Ascending aorta (tissue), 2 donors: Measurements from ENCODE around the gene FGD6. TPM values are rescaled to one million over a fixed set of nuclear protein-coding genes. Genes with fewer than 3 reads are reported as not detected.
"Not testable (repeated sequence)": the region's sequence is repeated elsewhere in the genome, so short reads cannot be mapped to it uniquely, and the experiment has no call there.

Experiments used
- DNase-seq, 2 donors: peaks; one replicate each; pipeline ENCODE4 v3.0.0-alpha.2; 2019; ENCODE audit warnings: low spot score in 2 of 2
- H3K27ac ChIP-seq, 2 donors: fragments of 200-600 bp; sonication (generic); one replicate each; pipeline ENCODE4 v1.5.1; 2016 to 2017; ENCODE audit warnings: mild to moderate bottlenecking in 1 of 2
- H3K27me3 ChIP-seq: fragments of 200-600 bp; sonication (generic); one replicate; pipeline ENCODE4 v1.5.1; 2017
- H3K36me3 ChIP-seq, 2 donors: fragments of 200-600 bp; sonication (generic); one replicate each; pipeline ENCODE4 v1.5.1; 2016
- H3K4me1 ChIP-seq, 2 donors: fragments of 200-600 bp; sonication (generic); one replicate each; pipeline ENCODE4 v1.5.1; 2016 to 2017; ENCODE audit warnings: mild to moderate bottlenecking in 1 of 2
- H3K4me3 ChIP-seq, 2 donors: fragments of 200-600 bp; sonication (generic); one replicate each; pipeline ENCODE4 v1.5.1; 2016 to 2017; ENCODE audit warnings: mild to moderate bottlenecking in 1 of 2
- H3K9me3 ChIP-seq, 2 donors: fragments of 200-600 bp; sonication (generic); one replicate each; pipeline ENCODE4 v1.5.1; 2016
- CTCF ChIP-seq, 3 experiments: fragments of 200-600 bp in 2 of 3; fragments of 450-650 bp in 1 of 3; sonication (generic) in 2 of 3; IDR thresholded peaks; one replicate each; pipeline ENCODE4 v1.5.1; 2016 to 2019; ENCODE audit warnings: antibody characterized with exemption in 3 of 3, mild to moderate bottlenecking in 1 of 3, moderate library complexity in 1 of 3
- intact Hi-C: fragments of 100-400 bp; cut with DNase I; formaldehyde crosslinking; loops from one replicate; pipeline ENCODE4 v1.15.1; 2023
- total RNA-seq: library from RNA; depleted of rRNA; stranded (reverse); fragments of >200 nt; gene quantifications from one replicate; pipeline ENCODE4 v1.1.0, GENCODE V29; 2016

The FGD6 gene
- total RNA-seq, 1 donor from 2014 or later: 2.0 TPM

- no peak for DNase-seq
- no peak overlapping the region for H3K27ac ChIP-seq
- H3K4me1 ChIP-seq: no peaks in the 10 kb centered on the region
- H3K4me3 ChIP-seq: no peak overlapping the region
- no peaks in the 10 kb centered on the region for H3K27me3 ChIP-seq
- intact Hi-C loops: no loop called here
- peaks cover 0 to 25% of the 10 kb centered on the region in 2 donors for H3K36me3 ChIP-seq
- no peak for TF ChIP-seq CTCF (IDR thresholded peaks at IDR 0.05)
- no peaks in the 10 kb centered on the region for H3K9me3 ChIP-seq
Measured at GRCh38 chr12:95104919-95105452, 112.3 kb downstream of the FGD6 start.

DNA sequence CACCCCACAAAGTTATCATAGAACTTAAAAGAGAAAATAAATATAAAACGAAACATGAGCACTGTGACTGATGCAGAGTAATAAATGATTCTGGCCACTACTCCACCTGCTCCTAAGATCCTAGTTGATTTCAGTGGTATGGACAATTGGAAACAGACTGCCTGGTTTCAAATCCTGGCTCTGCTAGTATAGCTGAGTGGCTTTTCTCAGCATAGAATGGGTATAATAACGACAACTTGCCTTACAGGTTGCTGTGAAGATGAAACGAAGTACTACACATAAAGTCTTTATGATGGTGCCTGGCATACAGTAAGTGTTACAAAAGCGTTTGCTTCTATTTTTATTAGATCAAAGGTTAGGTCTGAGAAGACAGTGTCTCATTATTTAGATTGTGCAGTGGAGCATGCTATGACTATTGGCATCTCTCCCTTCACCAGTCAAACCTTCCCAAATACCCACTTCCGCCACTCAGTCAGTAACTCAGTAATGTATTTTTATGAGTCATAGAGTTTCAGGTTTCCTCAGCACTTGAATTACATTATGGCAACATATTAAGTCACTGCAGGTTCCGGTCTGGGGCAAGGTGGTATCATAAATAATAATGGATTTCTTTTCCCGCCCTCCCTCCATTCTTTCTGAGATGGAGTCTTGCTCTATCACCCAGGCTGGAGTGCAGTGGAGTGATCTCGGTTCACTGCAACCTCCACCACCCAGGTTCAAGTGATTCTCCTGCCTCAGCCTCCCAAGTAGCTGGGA lies 114.2 kb downstream of the FGD6 start:
- peaks cover 0 to 22% of the 10 kb centered on the region in 2 donors for H3K36me3 ChIP-seq
- H3K4me3 ChIP-seq: no peak overlapping the region
- TF ChIP-seq CTCF (IDR thresholded peaks at IDR 0.05): no peak
- H3K27me3 ChIP-seq: no peaks in the 10 kb centered on the region
- H3K4me1 ChIP-seq: peaks cover 0 to 4% of the 10 kb centered on the region in 2 donors
- no peak for DNase-seq
- H3K27ac ChIP-seq: no peak overlapping the region
- intact Hi-C loops: no loop called here
- H3K9me3 ChIP-seq: no peaks in the 10 kb centered on the region

GRCh38 chr12:95101957-95102356 lies 115.3 kb downstream of the FGD6 start:
- intact Hi-C loops, H3K27ac ChIP-seq, H3K27me3 ChIP-seq, H3K4me3 ChIP-seq, H3K4me1 ChIP-seq, DNase-seq, H3K9me3 ChIP-seq: not testable (repeated sequence)
- peaks cover 0 to 16% of the 10 kb centered on the region in 2 donors for H3K36me3 ChIP-seq

GRCh38 chr12:95100264-95101190 lies 116.7 kb downstream of the FGD6 start:
- no peak for TF ChIP-seq CTCF (IDR thresholded peaks at IDR 0.05)
- H3K36me3 ChIP-seq: peaks cover 0 to 16% of the 10 kb centered on the region in 2 donors
- DNase-seq: no peak
- H3K27ac ChIP-seq: no peak overlapping the region
- H3K4me3 ChIP-seq: no peak overlapping the region
- no peaks in the 10 kb centered on the region for H3K9me3 ChIP-seq
- intact Hi-C loops: no loop called here
- peaks cover 2 to 11% of the 10 kb centered on the region in 2 donors for H3K4me1 ChIP-seq
- H3K27me3 ChIP-seq: no peaks in the 10 kb centered on the region

GRCh38 chr12:95099270-95099790 lies 117.9 kb downstream of the FGD6 start:
- intact Hi-C loops: no loop called here
- Histone ChIP-seq H3K4me1 (peaks cover 2 to 11% of the 10 kb centered on the region in 2 donors), H3K27ac (no peak overlapping the region), H3K9me3 (no peaks in the 10 kb centered on the region), H3K36me3 (peaks cover 0 to 12% of the 10 kb centered on the region in 2 donors), H3K27me3 (no peaks in the 10 kb centered on the region), H3K4me3 (no peak overlapping the region)
- TF ChIP-seq CTCF (IDR thresholded peaks at IDR 0.05): no peak
- no peak for DNase-seq
